WTC11 (cell line): ENCODE data around the gene FRMD4B. TPM values are rescaled to one million over a fixed set of nuclear protein-coding genes. Genes with fewer than 3 reads are reported as not detected.

Source experiments
- ATAC-seq: fragments of 200-7000 bp; cut with Tn5 transposase; 2 replicates; pipeline ENCODE4 v1.10.0; 2021; ENCODE audit warnings: mild to moderate bottlenecking, moderate library complexity
- CTCF ChIA-PET: fragments of 300-600 bp; sonication (Branson Sonifier 250); formaldehyde crosslinking; loops from one replicate; lab custom pipeline; 2021; ENCODE audit warnings: antibody characterized with exemption; lab: Charles Lee
- POLR2A ChIA-PET: fragments of 350-600 bp; sonication (Branson Sonifier 250); formaldehyde crosslinking; loops from one replicate; lab custom pipeline; 2021; ENCODE audit warnings: antibody characterized with exemption; lab: Charles Lee
- DNase-seq: peaks from one replicate; pipeline ENCODE4 v3.0.0; 2021; ENCODE audit warnings: low spot score
- H3K27ac Mint-ChIP-seq: 2 replicates; pipeline ENCODE4 v1.8.0; 2021; ENCODE audit warnings: mixed read lengths
- H3K27me3 Mint-ChIP-seq: 2 replicates; pipeline ENCODE4 v1.8.0; 2021; ENCODE audit warnings: low read depth, mild to moderate bottlenecking, moderate library complexity, mixed read lengths
- H3K36me3 Mint-ChIP-seq: 2 replicates; pipeline ENCODE4 v1.8.0; 2021; ENCODE audit warnings: mixed read lengths
- H3K4me1 Mint-ChIP-seq: 2 replicates; pipeline ENCODE4 v1.8.0; 2022; ENCODE audit warnings: mixed read lengths
- H3K4me3 Mint-ChIP-seq: 2 replicates; pipeline ENCODE4 v1.8.0; 2021; ENCODE audit warnings: mild to moderate bottlenecking, moderate library complexity, mixed read lengths
- H3K9me3 Mint-ChIP-seq: 2 replicates; pipeline ENCODE4 v1.8.0; 2021; ENCODE audit warnings: mixed read lengths
- ATF1 ChIP-seq: sonication (generic); formaldehyde crosslinking; IDR thresholded peaks from 2 replicates; pipeline ENCODE4 v1.8.1; 2023; ENCODE audit warnings: mild to moderate bottlenecking, moderate library complexity, missing genetic modification reagents
- ATF2 ChIP-seq: sonication (generic); formaldehyde crosslinking; IDR thresholded peaks from 2 replicates; pipeline ENCODE4 v1.8.1; 2022; ENCODE audit warnings: low read depth, missing genetic modification reagents, borderline replicate concordance
- CDX4 ChIP-seq: fragments of 250-450 bp; sonication (Bioruptor Pico); IDR thresholded peaks from 2 replicates; pipeline ENCODE4 v1.9.0; 2021; ENCODE audit warnings: moderate library complexity, mild to moderate bottlenecking, inconsistent platforms, borderline replicate concordance
- CTCF ChIP-seq: fragments of 200-600 bp; IDR thresholded peaks from 2 replicates; pipeline ENCODE4 v1.8.0; 2022; ENCODE audit warnings: antibody characterized with exemption
- ELF4 ChIP-seq: sonication (generic); formaldehyde crosslinking; IDR thresholded peaks from 2 replicates; pipeline ENCODE4 v1.8.1; 2022; ENCODE audit warnings: low read depth, mild to moderate bottlenecking, moderate library complexity, missing genetic modification reagents
- EMX1 ChIP-seq: fragments of 250-450 bp; sonication (Bioruptor Pico); IDR thresholded peaks from 2 replicates; pipeline ENCODE4 v1.8.0; 2021; ENCODE audit warnings: mild to moderate bottlenecking
- ERG ChIP-seq: fragments of 250-450 bp; sonication (Bioruptor Pico); IDR thresholded peaks from 2 replicates; pipeline ENCODE4 v1.8.0; 2021; ENCODE audit warnings: mild to moderate bottlenecking
- GTF2I ChIP-seq: fragments of 250-450 bp; sonication (Bioruptor Pico); conservative IDR thresholded peaks from 2 replicates; pipeline ENCODE4 v1.4.0; 2021; ENCODE audit warnings: mild to moderate bottlenecking
- IRF1 ChIP-seq: sonication (generic); formaldehyde crosslinking; IDR thresholded peaks from 2 replicates; pipeline ENCODE4 v1.8.0; 2023; ENCODE audit warnings: missing genetic modification reagents
- MAX ChIP-seq: sonication (generic); formaldehyde crosslinking; IDR thresholded peaks from 2 replicates; pipeline ENCODE4 v1.8.0; 2022; ENCODE audit warnings: mild to moderate bottlenecking, missing genetic modification reagents
- NFATC4 ChIP-seq: fragments of 250-450 bp; sonication (Bioruptor Pico); IDR thresholded peaks from 2 replicates; pipeline ENCODE4 v1.9.0; 2021; ENCODE audit warnings: mild to moderate bottlenecking
- NFE2L1 ChIP-seq: sonication (generic); formaldehyde crosslinking; IDR thresholded peaks from 2 replicates; pipeline ENCODE4 v1.8.1; 2023; ENCODE audit warnings: missing genetic modification reagents
- NFYB ChIP-seq: sonication (generic); formaldehyde crosslinking; conservative IDR thresholded peaks from 2 replicates; pipeline ENCODE4 v1.8.0; 2022; ENCODE audit warnings: low read depth, missing genetic modification reagents
- NR3C1 ChIP-seq: sonication (generic); formaldehyde crosslinking; conservative IDR thresholded peaks from 2 replicates; pipeline ENCODE4 v1.8.1; 2023; ENCODE audit warnings: low read depth, mild to moderate bottlenecking, missing genetic modification reagents
- OVOL2 ChIP-seq: fragments of 250-450 bp; sonication (Bioruptor Pico); IDR thresholded peaks from 2 replicates; pipeline ENCODE4 v1.9.0; 2021; ENCODE audit warnings: mild to moderate bottlenecking, borderline replicate concordance
- PREB ChIP-seq: sonication (generic); formaldehyde crosslinking; IDR thresholded peaks from 2 replicates; pipeline ENCODE4 v1.8.1; 2022; ENCODE audit warnings: mild to moderate bottlenecking, missing genetic modification reagents, moderate library complexity, borderline replicate concordance
- TP53 ChIP-seq: sonication (generic); formaldehyde crosslinking; IDR thresholded peaks from 2 replicates; pipeline ENCODE4 v1.8.1; 2023; ENCODE audit warnings: mild to moderate bottlenecking, missing genetic modification reagents
- ZNF121 ChIP-seq: sonication (generic); formaldehyde crosslinking; IDR thresholded peaks from 2 replicates; pipeline ENCODE4 v1.8.0; 2023; ENCODE audit warnings: missing genetic modification reagents
- ZNF138 ChIP-seq: sonication (generic); formaldehyde crosslinking; conservative IDR thresholded peaks from 2 replicates; pipeline ENCODE4 v1.8.1; 2022; ENCODE audit warnings: mild to moderate bottlenecking, moderate library complexity, missing genetic modification reagents
- ZNF263 ChIP-seq: sonication (generic); formaldehyde crosslinking; IDR thresholded peaks from 2 replicates; pipeline ENCODE4 v1.8.1; 2022; ENCODE audit warnings: low read depth, mild to moderate bottlenecking, moderate library complexity, missing genetic modification reagents
- ZNF317 ChIP-seq: sonication (generic); formaldehyde crosslinking; IDR thresholded peaks from 2 replicates; pipeline ENCODE4 v1.8.1; 2023; ENCODE audit warnings: low read depth, mild to moderate bottlenecking, moderate library complexity, missing genetic modification reagents, borderline replicate concordance
- ZNF396 ChIP-seq: fragments of 250-450 bp; sonication (Bioruptor Pico); IDR thresholded peaks from 2 replicates; pipeline ENCODE4 v1.8.0; 2021; ENCODE audit warnings: mild to moderate bottlenecking, moderate library complexity, borderline replicate concordance
- ZNF416 ChIP-seq: fragments of 250-450 bp; sonication (Bioruptor Pico); IDR thresholded peaks from 2 replicates; pipeline ENCODE4 v1.9.0; 2021; ENCODE audit warnings: mild to moderate bottlenecking, inconsistent platforms
- ZNF425 ChIP-seq: fragments of 250-450 bp; sonication (Bioruptor Pico); conservative IDR thresholded peaks from 2 replicates; pipeline ENCODE4 v1.9.0; 2021; ENCODE audit warnings: mild to moderate bottlenecking
- ZNF671 ChIP-seq: fragments of 250-450 bp; sonication (Bioruptor Pico); IDR thresholded peaks from 2 replicates; pipeline ENCODE4 v1.8.0; 2021; ENCODE audit warnings: mild to moderate bottlenecking
- total RNA-seq: library from RNA; stranded (reverse); gene quantifications from 3 replicates; pipeline ENCODE4 v1.2.3, GENCODE V29; 2021

Gene FRMD4B
- total RNA-seq, 1 experiment from 2014 or later, result 6.7 TPM

GRCh38 chr3:69357196-69357595 lies 28.7 kb downstream of the FRMD4B start:
- no peak overlapping the region for H3K4me3 Mint-ChIP-seq
- no peak overlapping the region for H3K27ac Mint-ChIP-seq
- peaks cover 9% of the 10 kb centered on the region for H3K9me3 Mint-ChIP-seq
- H3K36me3 Mint-ChIP-seq, result peaks cover 6% of the 10 kb centered on the region; the same call in 1 of the 2 replicates
- ATAC-seq (no peak), DNase-seq (no peak)
- peaks cover 9% of the 10 kb centered on the region; the same call in 1 of the 2 replicates for H3K4me1 Mint-ChIP-seq
- POLR2A ChIA-PET, result no interaction called here
- CTCF ChIA-PET, result no interaction called here
- TF ChIP-seq ATF1 (CRISPR knock-in tag) (no peak), ZNF263 (CRISPR knock-in tag) (no peak), TP53 (CRISPR knock-in tag) (no peak), ZNF416 (CRISPR knock-in tag) (no peak), IRF1 (CRISPR knock-in tag) (no peak), GTF2I (no peak)
- no peaks in the 10 kb centered on the region for H3K27me3 Mint-ChIP-seq

- no peak for DNase-seq
- peaks cover 9% of the 10 kb centered on the region for H3K9me3 Mint-ChIP-seq
- ChIA-PET CTCF (no interaction called here), POLR2A (no interaction called here)
- peaks cover 6% of the 10 kb centered on the region; the same call in 1 of the 2 replicates for H3K36me3 Mint-ChIP-seq
- H3K4me3 Mint-ChIP-seq, result no peak overlapping the region
- no peak for ATAC-seq
- H3K4me1 Mint-ChIP-seq, result peaks cover 4% of the 10 kb centered on the region; the same call in 1 of the 2 replicates
- no peak overlapping the region for H3K27ac Mint-ChIP-seq
- H3K27me3 Mint-ChIP-seq, result no peaks in the 10 kb centered on the region
- TF ChIP-seq ZNF671 (no peak), ELF4 (CRISPR knock-in tag) (no peak), OVOL2 (CRISPR knock-in tag) (no peak), CDX4 (CRISPR knock-in tag) (no peak), ERG (CRISPR knock-in tag) (no peak), PREB (CRISPR knock-in tag) (no peak), MAX (no peak), NFATC4 (CRISPR knock-in tag) (no peak), EMX1 (CRISPR knock-in tag) (no peak), NR3C1 (CRISPR knock-in tag) (no peak), ZNF121 (CRISPR knock-in tag) (no peak), NFE2L1 (CRISPR knock-in tag) (no peak), ZNF425 (CRISPR knock-in tag) (no peak), ZNF317 (no peak), ATF2 (CRISPR knock-in tag) (no peak), ZNF138 (no peak), NFYB (CRISPR knock-in tag) (no peak), CTCF (no peak), ZNF396 (no peak)
Observed at GRCh38 chr3:69354948-69355347, 30.9 kb downstream of the FRMD4B start.
